BLaER1 (cell line): Measurements from ENCODE around the gene TBC1D1.

ENCODE experiments used
- H3K27ac ChIP-seq: shearing (Covaris generic); formaldehyde crosslinking; 2 replicates; pipeline ENCODE4 v1.8.1; 2022
- H3K27me3 ChIP-seq: shearing (Covaris generic); formaldehyde crosslinking; 2 replicates; pipeline ENCODE4 v1.8.1; 2022
- H3K36me3 ChIP-seq: shearing (Covaris generic); formaldehyde crosslinking; 2 replicates; pipeline ENCODE4 v1.8.1; 2022
- H3K4me1 ChIP-seq: shearing (Covaris generic); formaldehyde crosslinking; 2 replicates; pipeline ENCODE4 v1.8.1; 2022
- H3K4me2 ChIP-seq: shearing (Covaris generic); formaldehyde crosslinking; 2 replicates; pipeline ENCODE4 v1.8.1; 2022
- H3K4me3 ChIP-seq: shearing (Covaris generic); formaldehyde crosslinking; 2 replicates; pipeline ENCODE4 v1.8.1; 2022
- H3K9ac ChIP-seq: shearing (Covaris generic); formaldehyde crosslinking; 2 replicates; pipeline ENCODE4 v1.8.1; 2022
- H3K9me3 ChIP-seq: shearing (Covaris generic); formaldehyde crosslinking; 2 replicates; pipeline ENCODE4 v1.8.1; 2022
- H4K20me1 ChIP-seq: shearing (Covaris generic); formaldehyde crosslinking; 2 replicates; pipeline ENCODE4 v1.8.1; 2022
- Cebpa-rat ChIP-seq: shearing (Covaris generic); IDR thresholded peaks from 2 replicates; pipeline ENCODE4 v1.8.1; 2022

Gene TBC1D1

DNA sequence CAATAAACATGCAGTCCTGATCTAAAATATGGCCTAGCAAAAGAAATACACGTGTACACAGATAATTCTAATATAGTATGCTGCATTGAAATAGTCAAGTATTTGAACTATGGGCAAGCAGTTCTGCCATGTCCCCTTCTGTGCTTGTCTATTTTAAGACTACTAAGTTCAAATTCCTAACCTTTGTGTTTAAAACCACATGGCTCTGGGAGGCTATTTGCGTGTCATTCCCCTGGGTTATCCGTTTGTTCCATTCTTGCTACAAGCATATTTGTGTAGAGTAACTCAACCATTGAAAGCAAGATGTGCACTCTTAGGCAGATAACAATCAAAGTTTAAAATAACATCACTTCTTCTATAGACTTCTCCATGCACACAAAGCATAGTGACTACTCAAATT is 25.4 kb upstream of the TBC1D1 start:
- Histone ChIP-seq H3K9me3 (peaks cover 10% of the 10 kb centered on the region; the same call in 1 of the 2 replicates), H3K27ac (peak overlapping the region; percentile 76)

DNA sequence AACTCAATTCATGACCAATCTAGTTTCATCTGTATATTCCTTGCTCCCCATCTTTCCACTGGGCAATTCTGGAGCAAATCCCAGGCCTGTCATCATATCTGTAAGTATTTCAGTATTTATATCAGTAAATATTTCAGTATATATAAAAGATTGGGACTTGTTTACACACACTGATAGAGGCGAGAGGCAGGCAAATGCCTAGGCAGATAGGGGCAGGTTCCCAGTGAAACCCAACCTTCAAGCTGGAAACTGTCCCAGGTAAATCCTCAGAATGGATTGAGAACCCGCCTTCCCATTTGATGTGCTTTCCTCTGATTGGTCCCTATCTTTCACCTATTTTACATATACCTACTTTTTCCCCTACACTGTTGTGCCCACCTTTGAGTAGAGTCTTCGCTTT is 23.8 kb upstream of the TBC1D1 start:
- H3K4me1 ChIP-seq, result peaks cover 35% of the 10 kb centered on the region
- no peak overlapping the region for H3K27ac ChIP-seq
- no peaks in the 10 kb centered on the region for H3K27me3 ChIP-seq
- no peak overlapping the region for H3K9ac ChIP-seq
- no peak overlapping the region for H3K4me3 ChIP-seq
- H3K36me3 ChIP-seq, result peaks cover 42% of the 10 kb centered on the region
- no peak for TF ChIP-seq Cebpa-rat
- H4K20me1 ChIP-seq, result no peaks in the 10 kb centered on the region
- no peak overlapping the region for H3K4me2 ChIP-seq
- H3K9me3 ChIP-seq, result peaks cover 10% of the 10 kb centered on the region; the same call in 1 of the 2 replicates

More for the DNA sequence above, 25.4 kb upstream of the TBC1D1 start:
- H3K27me3 ChIP-seq, result no peaks in the 10 kb centered on the region
- H3K9ac ChIP-seq, result no peak overlapping the region
- no peak for TF ChIP-seq Cebpa-rat
- no peaks in the 10 kb centered on the region for H4K20me1 ChIP-seq
- H3K4me3 ChIP-seq, result peak overlapping the region; percentile 18; the same call in 1 of the 2 replicates
- H3K4me2 ChIP-seq, result peak overlapping the region; percentile 79
- peaks cover 54% of the 10 kb centered on the region for H3K36me3 ChIP-seq
- H3K4me1 ChIP-seq, result peaks cover 35% of the 10 kb centered on the region

GRCh38 chr4:37868238-37868637 is 22.6 kb upstream of the TBC1D1 start:
- H3K27ac ChIP-seq, result no peak overlapping the region
- no peaks in the 10 kb centered on the region for H4K20me1 ChIP-seq
- peaks cover 36% of the 10 kb centered on the region for H3K36me3 ChIP-seq
- no peak for TF ChIP-seq Cebpa-rat
- no peaks in the 10 kb centered on the region for H3K27me3 ChIP-seq
- no peak overlapping the region for H3K4me2 ChIP-seq
- no peak overlapping the region for H3K9ac ChIP-seq
- peaks cover 10% of the 10 kb centered on the region; the same call in 1 of the 2 replicates for H3K9me3 ChIP-seq
- no peak overlapping the region for H3K4me3 ChIP-seq
- H3K4me1 ChIP-seq, result peaks cover 40% of the 10 kb centered on the region

- H3K27me3 ChIP-seq, result no peaks in the 10 kb centered on the region
- no peak for TF ChIP-seq Cebpa-rat
- peaks cover under 1% of the 10 kb centered on the region; the same call in 1 of the 2 replicates for H3K9me3 ChIP-seq
- H3K27ac ChIP-seq, result no peak overlapping the region
- H3K36me3 ChIP-seq, result peaks cover 17% of the 10 kb centered on the region
- no peaks in the 10 kb centered on the region for H4K20me1 ChIP-seq
- H3K4me2 ChIP-seq, result no peak overlapping the region
- no peak overlapping the region for H3K9ac ChIP-seq
- 0 out of 2 replicates have a peak, but pooled peaks cover 6% of the 10 kb centered on the region for H3K4me1 ChIP-seq
- no peak overlapping the region for H3K4me3 ChIP-seq
Measured at GRCh38 chr4:37872310-37872988, 18.4 kb upstream of the TBC1D1 start.

DNA sequence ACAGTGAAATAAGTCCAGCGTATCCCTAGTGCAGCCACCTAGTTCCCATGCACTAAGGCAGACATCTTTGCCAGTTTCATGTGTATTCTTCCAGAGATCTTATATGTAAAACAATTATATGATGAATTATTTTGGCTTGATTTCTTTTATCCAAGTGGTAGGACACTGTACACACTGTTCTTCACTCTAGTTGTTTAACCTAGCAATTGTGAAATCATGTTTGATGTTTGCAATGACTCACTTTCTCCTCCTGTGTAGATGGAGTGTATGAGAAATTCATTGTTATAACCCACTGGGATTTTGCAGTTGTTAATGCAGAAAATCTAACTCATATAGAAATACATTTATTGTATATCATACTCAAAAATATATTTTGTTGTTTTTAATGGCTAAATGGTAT is 17.5 kb upstream of the TBC1D1 start:
- Histone ChIP-seq H3K36me3 (peaks cover 9% of the 10 kb centered on the region), H3K27me3 (no peaks in the 10 kb centered on the region), H3K4me3 (no peak overlapping the region), H3K9ac (no peak overlapping the region), H3K4me1 (0 out of 2 replicates have a peak, but pooled peaks cover 6% of the 10 kb centered on the region), H3K9me3 (no peaks in the 10 kb centered on the region), H3K27ac (no peak overlapping the region), H4K20me1 (no peaks in the 10 kb centered on the region), H3K4me2 (no peak overlapping the region)
- TF ChIP-seq Cebpa-rat, result no peak

GRCh38 chr4:37876156-37876555 is 14.7 kb upstream of the TBC1D1 start:
- 0 out of 2 replicates have a peak, but pooled peaks cover 6% of the 10 kb centered on the region for H3K4me1 ChIP-seq

GRCh38 chr4:37879365-37879764 is 11.5 kb upstream of the TBC1D1 start:
- no peak overlapping the region for H3K4me3 ChIP-seq
- H3K27ac ChIP-seq, result no peak overlapping the region
- no peaks in the 10 kb centered on the region for H3K27me3 ChIP-seq
- no peak for TF ChIP-seq Cebpa-rat
- no peak overlapping the region for H3K9ac ChIP-seq
- no peaks in the 10 kb centered on the region for H3K4me1 ChIP-seq
- no peaks in the 10 kb centered on the region for H4K20me1 ChIP-seq
- no peak overlapping the region for H3K4me2 ChIP-seq
- no peaks in the 10 kb centered on the region for H3K36me3 ChIP-seq
- H3K9me3 ChIP-seq, result no peaks in the 10 kb centered on the region

More at GRCh38 chr4:37876156-37876555, 14.7 kb upstream of the TBC1D1 start:
- Histone ChIP-seq H3K4me3 (no peak overlapping the region), H3K27me3 (no peaks in the 10 kb centered on the region), H3K27ac (no peak overlapping the region), H3K9me3 (no peaks in the 10 kb centered on the region), H3K36me3 (no peaks in the 10 kb centered on the region), H3K4me2 (no peak overlapping the region), H3K9ac (no peak overlapping the region), H4K20me1 (no peaks in the 10 kb centered on the region)
- no peak for TF ChIP-seq Cebpa-rat

DNA sequence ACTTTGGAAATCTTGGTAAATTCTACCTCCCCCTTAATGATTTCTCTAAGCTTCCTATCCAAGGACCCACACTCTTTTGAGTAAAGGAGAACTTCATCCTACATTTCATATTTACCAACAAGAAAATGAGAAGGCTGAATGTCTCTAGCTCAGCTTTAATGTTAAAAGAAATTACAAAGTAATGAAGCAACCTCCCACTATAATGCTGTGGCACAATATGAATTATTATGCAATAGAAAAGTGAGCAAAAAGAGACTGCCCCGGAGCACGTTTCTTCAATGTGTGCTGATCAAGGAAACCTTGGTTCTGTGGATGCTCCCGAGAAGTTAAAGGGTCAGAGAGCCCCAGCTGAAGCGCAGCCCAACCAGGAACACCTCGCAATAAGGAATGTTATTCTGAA is 9.1 kb upstream of the TBC1D1 start:
- Histone ChIP-seq H3K9ac (no peak overlapping the region), H3K4me3 (no peak overlapping the region), H3K9me3 (no peaks in the 10 kb centered on the region), H3K36me3 (no peaks in the 10 kb centered on the region), H3K4me2 (no peak overlapping the region), H4K20me1 (no peaks in the 10 kb centered on the region), H3K4me1 (no peaks in the 10 kb centered on the region), H3K27me3 (no peaks in the 10 kb centered on the region), H3K27ac (no peak overlapping the region)
- TF ChIP-seq Cebpa-rat, result no peak

DNA sequence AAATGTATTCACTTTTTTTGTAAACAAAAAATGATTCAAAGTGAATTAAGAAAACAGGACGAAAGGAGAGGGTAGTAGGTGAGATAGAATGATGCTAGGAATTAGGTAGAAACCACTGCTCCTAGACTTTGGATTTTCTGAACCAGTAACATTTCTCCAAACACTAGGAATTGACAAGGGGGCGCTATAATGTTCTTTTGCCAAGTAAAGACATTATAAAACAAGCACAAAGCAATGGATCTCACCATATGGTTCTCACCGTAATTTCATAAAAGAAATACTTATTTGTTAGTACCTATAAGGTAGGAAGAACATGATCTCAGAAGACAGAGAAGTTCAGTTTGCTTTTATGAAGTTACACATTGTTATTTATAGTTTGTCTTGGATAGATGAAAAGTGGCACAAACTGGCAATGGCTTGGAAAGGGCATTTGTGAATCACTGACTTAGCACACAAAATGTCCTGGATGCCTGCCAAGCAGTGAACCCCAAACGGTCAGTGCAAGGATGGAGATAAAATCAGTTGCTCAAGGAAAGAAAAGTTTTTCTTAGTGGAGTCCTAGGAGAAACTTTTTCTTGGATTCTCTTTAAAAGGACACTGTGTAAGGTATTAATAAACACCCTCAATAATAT is 8.1 kb upstream of the TBC1D1 start:
- Histone ChIP-seq H3K27ac (no peak overlapping the region), H3K4me1 (no peaks in the 10 kb centered on the region), H3K4me3 (no peak overlapping the region), H3K4me2 (no peak overlapping the region), H3K9ac (no peak overlapping the region), H3K36me3 (no peaks in the 10 kb centered on the region), H3K9me3 (no peaks in the 10 kb centered on the region), H4K20me1 (no peaks in the 10 kb centered on the region), H3K27me3 (no peaks in the 10 kb centered on the region)
- TF ChIP-seq Cebpa-rat, result no peak

DNA sequence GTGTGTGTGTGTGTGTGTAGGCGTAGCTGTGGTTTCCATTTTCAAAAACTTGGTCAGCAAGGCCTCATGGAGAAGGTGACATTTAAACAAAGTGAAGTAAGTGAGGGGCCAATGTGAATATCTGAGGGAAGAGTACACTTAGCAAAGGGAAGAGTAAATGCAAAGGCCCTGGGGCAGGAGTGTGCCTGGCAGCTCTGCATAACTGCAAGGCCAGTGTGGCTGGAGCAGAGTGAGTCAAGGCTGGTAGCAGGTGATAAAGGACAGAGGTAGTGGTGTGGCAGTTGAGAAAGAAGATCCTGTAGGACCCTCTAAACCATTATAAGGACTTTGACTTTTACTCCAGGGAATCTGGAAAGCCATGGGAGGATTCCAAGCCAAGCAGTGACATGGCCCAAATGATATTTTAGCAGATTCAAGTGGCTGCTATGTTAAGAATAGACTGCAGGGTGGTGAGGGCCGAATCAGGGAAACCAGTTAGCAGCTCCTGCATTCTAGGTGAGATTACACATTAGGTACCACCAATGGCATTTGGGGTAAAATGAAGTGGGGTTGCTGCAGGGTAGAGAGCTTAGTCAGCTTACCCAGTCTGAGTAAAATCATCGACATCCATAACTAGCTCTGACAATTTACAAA is 5.9 kb upstream of the TBC1D1 start:
- Histone ChIP-seq H3K27me3 (peaks cover 3% of the 10 kb centered on the region; the same call in 1 of the 2 replicates), H3K27ac (no peak overlapping the region), H4K20me1 (no peaks in the 10 kb centered on the region), H3K4me2 (no peak overlapping the region), H3K4me3 (no peak overlapping the region), H3K9me3 (no peaks in the 10 kb centered on the region), H3K4me1 (no peaks in the 10 kb centered on the region), H3K9ac (no peak overlapping the region), H3K36me3 (no peaks in the 10 kb centered on the region)
- TF ChIP-seq Cebpa-rat, result no peak
